Endodermal cell (in vitro differentiated cells): ENCODE results near the gene ZNF490. TPM values are rescaled to one million over a fixed set of nuclear protein-coding genes. Genes with fewer than 3 reads are reported as not detected.
A peak's percentile ranks its signal among the peaks of the same experiment; 100 is the strongest.

Source experiments
- DNase-seq: peaks from one replicate; pipeline ENCODE4 v3.0.0-alpha.2; 2017
- H3K27ac ChIP-seq: 2 replicates; pipeline ENCODE4 v1.5.1; 2013; ENCODE audit warnings: mild to moderate bottlenecking, low read depth, low read length, moderate library complexity
- H3K27me3 ChIP-seq: 2 replicates; pipeline ENCODE4 v1.6.1; 2013; ENCODE audit warnings: mild to moderate bottlenecking, low read length, moderate library complexity; ENCODE audit not compliant: insufficient read depth, control insufficient read depth, poor library complexity, severe bottlenecking
- H3K36me3 ChIP-seq: 2 replicates; pipeline ENCODE4 v1.7.0; 2013; ENCODE audit warnings: mild to moderate bottlenecking, low read length, moderate library complexity; ENCODE audit not compliant: control insufficient read depth, insufficient read depth
- H3K4me1 ChIP-seq: one replicate; pipeline ENCODE4 v1.7.0; 2013; ENCODE audit warnings: low read length; ENCODE audit not compliant: control insufficient read depth, insufficient read depth
- H3K4me3 ChIP-seq: 2 replicates; pipeline ENCODE4 v1.5.1; 2013; ENCODE audit warnings: mild to moderate bottlenecking, low read length, moderate library complexity
- H3K9ac ChIP-seq: 2 replicates; pipeline ENCODE4 v1.6.1; 2013; ENCODE audit warnings: mild to moderate bottlenecking, low read length, moderate library complexity; ENCODE audit not compliant: poor library complexity, severe bottlenecking; ENCODE audit errors: extremely low read depth
- H3K9me3 ChIP-seq: 2 replicates; pipeline ENCODE4 v1.6.1; 2013; ENCODE audit warnings: mild to moderate bottlenecking, low read length, moderate library complexity; ENCODE audit not compliant: control insufficient read depth
- H3K27ac Mint-ChIP-seq: 2 replicates; pipeline ENCODE4 v1.8.0; 2020; ENCODE audit warnings: mixed read lengths
- H3K27me3 Mint-ChIP-seq: 2 replicates; pipeline ENCODE4 v1.8.0; 2021; ENCODE audit warnings: mild to moderate bottlenecking, mixed read lengths; ENCODE audit not compliant: insufficient read depth
- H3K36me3 Mint-ChIP-seq: 2 replicates; pipeline ENCODE4 v1.8.0; 2020; ENCODE audit warnings: low read depth, mixed read lengths
- H3K4me1 Mint-ChIP-seq: 2 replicates; pipeline ENCODE4 v1.8.0; 2020; ENCODE audit warnings: mixed read lengths
- H3K4me3 Mint-ChIP-seq: 2 replicates; pipeline ENCODE4 v1.8.0; 2020; ENCODE audit warnings: mild to moderate bottlenecking, moderate library complexity, mixed read lengths
- H3K9me3 Mint-ChIP-seq: 2 replicates; pipeline ENCODE4 v1.8.0; 2020; ENCODE audit warnings: mild to moderate bottlenecking, mixed read lengths
- CTCF ChIP-seq: fragments of 200-600 bp; sonication (generic); conservative IDR thresholded peaks from 2 replicates; pipeline ENCODE4 v1.5.0; 2021; ENCODE audit warnings: antibody characterized with exemption, mild to moderate bottlenecking
- WGBS, 2 experiments: methylation state at CpG; one replicate each; pipeline versions ENCODE4 v1.1.5 to v1.1.7; 2013; ENCODE audit warnings: missing lambda C conversion rate in 2 of 2, mixed read lengths in 1 of 2; ENCODE audit not compliant: insufficient coverage in 1 of 2, insufficient read length in 1 of 2; 5-methylcytosine and 5-hydroxymethylcytosine counted together
- total RNA-seq, 2 donors: library from RNA; stranded (reverse); fragmentation: NEBNext Ultra II Directional in 1 of 2; extraction: Animal tissue kit (Norgen Biotek cat#: 25700) in 1 of 2; gene quantifications; 2 replicates in 1 of 2; 3 replicates in 1 of 2; pipeline ENCODE4 v1.2.1, GENCODE V29; 2021

Gene ZNF490
- total RNA-seq, 2 donors from 2014 or later, result 10.6 to 11.2 TPM

GRCh38 chr19:12596485-12596884 lies 14.1 kb downstream of the ZNF490 start:
- H3K9me3 Mint-ChIP-seq, result no peaks in the 10 kb centered on the region
- Histone ChIP-seq H3K36me3 (peaks cover 13% of the 10 kb centered on the region), H3K4me1 (no peaks in the 10 kb centered on the region)

GRCh38 chr19:12581100-12581499 lies 29.5 kb downstream of the ZNF490 start:
- 94 to 97% methylated on average over 8 to 9 of the region's 9 CpGs for WGBS, 2 experiments
- Histone ChIP-seq H3K36me3 (peaks cover 47% of the 10 kb centered on the region), H3K4me3 (peak overlapping the region; percentile 39), H3K27ac (no peak overlapping the region), H3K4me1 (no peaks in the 10 kb centered on the region), H3K9me3 (peaks cover 40% of the 10 kb centered on the region), H3K27me3 (no peaks in the 10 kb centered on the region), H3K9ac (no peak overlapping the region)
- Mint-ChIP-seq H3K9me3 (peaks cover 67% of the 10 kb centered on the region), H3K27me3 (no peaks in the 10 kb centered on the region), H3K36me3 (peaks cover 66% of the 10 kb centered on the region), H3K4me3 (no peak overlapping the region), H3K4me1 (no peaks in the 10 kb centered on the region), H3K27ac (no peak overlapping the region)
- no peak for DNase-seq
- TF ChIP-seq CTCF, result no peak

More at GRCh38 chr19:12596485-12596884, 14.1 kb downstream of the ZNF490 start:
- Mint-ChIP-seq H3K4me3 (no peak overlapping the region), H3K36me3 (peaks cover 40% of the 10 kb centered on the region), H3K27ac (no peak overlapping the region), H3K27me3 (no peaks in the 10 kb centered on the region), H3K4me1 (no peaks in the 10 kb centered on the region)
- Histone ChIP-seq H3K27ac (no peak overlapping the region), H3K9ac (no peak overlapping the region), H3K27me3 (no peaks in the 10 kb centered on the region), H3K4me3 (no peak overlapping the region), H3K9me3 (no peaks in the 10 kb centered on the region)
- no peak for TF ChIP-seq CTCF
- DNase-seq, result no peak
- 80 to 95% methylated on average over 10 to 11 of the region's 11 CpGs for WGBS, 2 experiments

- Mint-ChIP-seq H3K9me3 (peaks cover 69% of the 10 kb centered on the region), H3K27ac (no peak overlapping the region), H3K4me1 (no peaks in the 10 kb centered on the region), H3K36me3 (peaks cover 71% of the 10 kb centered on the region), H3K27me3 (no peaks in the 10 kb centered on the region), H3K4me3 (no peak overlapping the region)
- no peak for DNase-seq
- H3K4me3 ChIP-seq, result peak overlapping the region; percentile 39
- no peak overlapping the region for H3K27ac ChIP-seq
- H3K9ac ChIP-seq, result no peak overlapping the region
- H3K36me3 ChIP-seq, result peaks cover 47% of the 10 kb centered on the region
- 94 to 97% methylated on average over 11 of the region's 11 CpGs for WGBS, 2 experiments
- H3K9me3 ChIP-seq, result peaks cover 40% of the 10 kb centered on the region
- no peaks in the 10 kb centered on the region for H3K27me3 ChIP-seq
- no peak for TF ChIP-seq CTCF
- H3K4me1 ChIP-seq, result no peaks in the 10 kb centered on the region
Measured at GRCh38 chr19:12580180-12580694, 30.4 kb downstream of the ZNF490 start.
